Transverse colon (tissue), 4 donors: ENCODE measurements around the gene THAP6. TPM values are rescaled to one million over a fixed set of nuclear protein-coding genes. Genes with fewer than 3 reads are reported as not detected.
"Not testable (repeated sequence)": the region's sequence is repeated elsewhere in the genome, so short reads cannot be mapped to it uniquely, and the experiment has no call there.

Source experiments
- DNase-seq: peaks from one replicate; pipeline ENCODE4 v3.0.0-alpha.2; 2019
- H3K27ac ChIP-seq, 4 donors: fragments of 200-600 bp; sonication (generic); 2 replicates each; pipeline ENCODE4 v1.5.1; 2016 to 2018; ENCODE audit warnings: inconsistent platforms in 4 of 4
- H3K27me3 ChIP-seq: fragments of 200-600 bp; sonication (generic); 2 replicates; pipeline ENCODE4 v1.5.1; 2017; ENCODE audit warnings: inconsistent platforms
- H3K36me3 ChIP-seq, 4 donors: fragments of 200-600 bp; sonication (generic); 2 replicates each; pipeline ENCODE4 v1.5.1; 2017 to 2019; ENCODE audit warnings: inconsistent platforms in 4 of 4
- H3K4me1 ChIP-seq, 4 donors: fragments of 200-600 bp; sonication (generic); 2 replicates each; pipeline ENCODE4 v1.5.1; 2017 to 2020; ENCODE audit warnings: inconsistent platforms in 4 of 4
- H3K4me3 ChIP-seq, 4 donors: fragments of 200-600 bp; sonication (generic); 1 replicate in 1 of 4; 2 replicates in 3 of 4; pipeline versions ENCODE4 v1.5.1 to v1.6.1; 2017 to 2019; ENCODE audit warnings: inconsistent platforms in 4 of 4
- H3K9me3 ChIP-seq, 2 donors: fragments of 200-600 bp; sonication (generic); 2 replicates each; pipeline ENCODE4 v1.5.1; 2017 to 2019; ENCODE audit warnings: inconsistent platforms in 2 of 2
- CTCF ChIP-seq, 5 experiments: fragments of 200-600 bp in 3 of 5; fragments of 450-650 bp in 2 of 5; sonication (generic) in 3 of 5; IDR thresholded peaks; 1 replicate in 2 of 5; 2 replicates in 3 of 5; pipeline ENCODE4 v1.5.1; 2016 to 2017; ENCODE audit warnings: antibody characterized with exemption in 5 of 5, inconsistent platforms in 3 of 5, mild to moderate bottlenecking in 2 of 5, moderate library complexity in 1 of 5
- EP300 ChIP-seq: sonication (generic); formaldehyde crosslinking; IDR thresholded peaks from one replicate; pipeline ENCODE4 v1.6.1; 2017; ENCODE audit warnings: antibody characterized with exemption, low read depth
- POLR2A ChIP-seq: fragments of 450-650 bp; IDR thresholded peaks from one replicate; pipeline ENCODE4 v1.6.1; 2016; ENCODE audit warnings: antibody characterized with exemption, mild to moderate bottlenecking, moderate library complexity
- POLR2AphosphoS5 ChIP-seq, 3 donors: sonication (generic); formaldehyde crosslinking; IDR thresholded peaks; one replicate each; pipeline ENCODE4 v1.6.1; 2016; ENCODE audit warnings: antibody characterized with exemption in 3 of 3
- WGBS, 2 donors: methylation state at CpG; one replicate each; pipeline ENCODE4 v1.1.5; 2018; ENCODE audit warnings: low coverage in 1 of 2; 5-methylcytosine and 5-hydroxymethylcytosine counted together
- in situ Hi-C, 4 donors: fragments of 200-750 bp; cut with MboI; loops; one replicate each; pipeline versions ENCODE4 v1.15.0 to v1.15.1; 2017; ENCODE audit warnings: low sequenced_read_pairs in 3 of 4, low pct_ligation_motif_present in 1 of 4, low pct_unique_long_range_greater_than_20kb in 1 of 4
- intact Hi-C: fragments of 100-400 bp; cut with DNase I; formaldehyde crosslinking; loops from one replicate; pipeline ENCODE4 v1.15.1; 2023; ENCODE audit warnings: low total_unique reads
- total RNA-seq, 4 donors: library from RNA; depleted of rRNA; stranded (reverse); fragments of >200 nt; gene quantifications; one replicate each; pipeline ENCODE4 v1.1.0, GENCODE V29; 2016

THAP6 gene
- total RNA-seq, 4 donors from 2014 or later = 16.8 to 39.6 (median 27.6) TPM

- H3K27ac ChIP-seq, intact Hi-C loops, DNase-seq, in situ Hi-C loops, H3K9me3 ChIP-seq, H3K4me3 ChIP-seq, H3K4me1 ChIP-seq, H3K27me3 ChIP-seq: not testable (repeated sequence)
- H3K36me3 ChIP-seq = peaks cover 0 to 24% (median 11%) of the 10 kb centered on the region in 4 donors
Measured at GRCh38 chr4:75533926-75534325, 19.7 kb downstream of the THAP6 start.

GRCh38 chr4:75537308-75537707 is 23.0 kb downstream of the THAP6 start:
- H3K27me3 ChIP-seq, intact Hi-C loops, in situ Hi-C loops, H3K36me3 ChIP-seq, H3K4me1 ChIP-seq, H3K9me3 ChIP-seq, H3K27ac ChIP-seq, H3K4me3 ChIP-seq, DNase-seq: not testable (repeated sequence)
- 91 to 92% methylated on average over 2 to 6 of the region's 6 CpGs for WGBS, 2 donors

GRCh38 chr4:75542824-75543223 is 28.6 kb downstream of the THAP6 start:
- Histone ChIP-seq H3K27me3 (no peaks in the 10 kb centered on the region), H3K9me3 (no peaks in the 10 kb centered on the region), H3K36me3 (no peaks in the 10 kb centered on the region), H3K4me3 (no peak overlapping the region), H3K4me1 (no peaks in the 10 kb centered on the region), H3K27ac (no peak overlapping the region)
- TF ChIP-seq CTCF (IDR thresholded peaks at IDR 0.05) = no peak
- TF ChIP-seq POLR2AphosphoS5 (IDR thresholded peaks at IDR 0.05) = no peak
- TF ChIP-seq EP300 = no peak
- no peak for TF ChIP-seq POLR2A
- in situ Hi-C loops (no loop called here), intact Hi-C loops (no loop called here)
- no peak for DNase-seq

- 92 to 94% methylated on average over 5 to 8 of the region's 8 CpGs for WGBS, 2 donors
- intact Hi-C loops, H3K9me3 ChIP-seq, H3K27me3 ChIP-seq, in situ Hi-C loops, H3K27ac ChIP-seq, H3K4me1 ChIP-seq, DNase-seq, H3K36me3 ChIP-seq, H3K4me3 ChIP-seq: not testable (repeated sequence)
Measured at GRCh38 chr4:75544220-75544619, 29.9 kb downstream of the THAP6 start.

GRCh38 chr4:75544870-75545269 is 30.6 kb downstream of the THAP6 start:
- Histone ChIP-seq H3K36me3 (no peaks in the 10 kb centered on the region), H3K9me3 (no peaks in the 10 kb centered on the region), H3K27me3 (no peaks in the 10 kb centered on the region), H3K27ac (no peak overlapping the region), H3K4me1 (no peaks in the 10 kb centered on the region), H3K4me3 (no peak overlapping the region)
- no peak for DNase-seq
- intact Hi-C loops = no loop called here
- in situ Hi-C loops = no loop called here
- TF ChIP-seq POLR2A = no peak
- TF ChIP-seq CTCF (IDR thresholded peaks at IDR 0.05) = no peak
- no peak for TF ChIP-seq EP300
- TF ChIP-seq POLR2AphosphoS5 (IDR thresholded peaks at IDR 0.05) = no peak
- 93 to 100% methylated on average over 1 to 3 of the region's 3 CpGs for WGBS, 2 donors

GRCh38 chr4:75545526-75545925 is 31.3 kb downstream of the THAP6 start:
- TF ChIP-seq CTCF (IDR thresholded peaks at IDR 0.05) (no peak), EP300 (no peak), POLR2A (no peak), POLR2AphosphoS5 (IDR thresholded peaks at IDR 0.05) (no peak)
- no peak overlapping the region for H3K27ac ChIP-seq
- no peaks in the 10 kb centered on the region for H3K36me3 ChIP-seq

More at GRCh38 chr4:75545526-75545925, 31.3 kb downstream of the THAP6 start:
- no peaks in the 10 kb centered on the region for H3K27me3 ChIP-seq
- H3K4me1 ChIP-seq = no peaks in the 10 kb centered on the region
- 100% methylated on average over 5 of the region's 5 CpGs; no CpG with 5 or more reads in 1 of the 2 donors for WGBS, 2 donors
- DNase-seq = no peak
- no peak overlapping the region for H3K4me3 ChIP-seq
- intact Hi-C loops (no loop called here), in situ Hi-C loops (no loop called here)
- H3K9me3 ChIP-seq = no peaks in the 10 kb centered on the region
